ENCODE results near the gene NCLN. TPM values are rescaled to one million over a fixed set of nuclear protein-coding genes. Genes with fewer than 3 reads are reported as not detected.
"Not testable (repeated sequence)": the region's sequence is repeated elsewhere in the genome, so short reads cannot be mapped to it uniquely, and the experiment has no call there.

NCLN gene
- total RNA-seq, 2 experiments from 2014 or later, result 55.9 to 56.8 TPM

- no peaks in the 10 kb centered on the region for H3K4me1 Mint-ChIP-seq (ENCODE audit: low read depth)
- no peak for ATAC-seq
- H3K9me3 Mint-ChIP-seq, result no peaks in the 10 kb centered on the region
- H3K36me3 Mint-ChIP-seq (ENCODE audit: low read depth), result peaks cover 4% of the 10 kb centered on the region
- no peak for DNase-seq
- TF ChIP-seq CTCF (IDR thresholded peaks at IDR 0.05), result no peak
- H3K27me3 Mint-ChIP-seq, result no peaks in the 10 kb centered on the region
- intact Hi-C loops (cut with micrococcal nuclease), result no loop called here
- no peak overlapping the region for H3K27ac Mint-ChIP-seq
- no peak overlapping the region for H3K4me3 Mint-ChIP-seq
- ChIA-PET POLR2A (interaction anchor here (1.0 kb wide), 2 partner anchors 10 to 29 kb away, joined by 3 read pairs; no protein-coding TSS in a partner anchor), CTCF (no interaction called here)
These were observed 15.5 kb downstream of the NCLN start for GRCh38 chr19:3201072-3201700.

- Mint-ChIP-seq H3K4me3 (no peak overlapping the region), H3K27me3 (no peaks in the 10 kb centered on the region), H3K36me3 (ENCODE audit: low read depth) (peaks cover 4% of the 10 kb centered on the region), H3K27ac (no peak overlapping the region), H3K4me1 (ENCODE audit: low read depth) (no peaks in the 10 kb centered on the region), H3K9me3 (no peaks in the 10 kb centered on the region)
- POLR2A ChIA-PET, result no interaction called here
- ATAC-seq (no peak), DNase-seq (no peak)
- CTCF ChIA-PET, result no interaction called here
- intact Hi-C loops (cut with micrococcal nuclease), result no loop called here
- TF ChIP-seq CTCF (IDR thresholded peaks at IDR 0.05), result no peak
These were observed 16.2 kb downstream of the NCLN start for GRCh38 chr19:3201911-3202310.

- H3K36me3 Mint-ChIP-seq (ENCODE audit: low read depth), result peaks cover 4% of the 10 kb centered on the region
- CTCF ChIA-PET, result no interaction called here
- H3K27me3 Mint-ChIP-seq, result no peaks in the 10 kb centered on the region
- H3K4me3 Mint-ChIP-seq, result no peak overlapping the region
- POLR2A ChIA-PET, result no interaction called here
- ATAC-seq (no peak), DNase-seq (no peak)
- no peaks in the 10 kb centered on the region for H3K9me3 Mint-ChIP-seq
- no peaks in the 10 kb centered on the region for H3K4me1 Mint-ChIP-seq (ENCODE audit: low read depth)
- no peak for TF ChIP-seq CTCF (IDR thresholded peaks at IDR 0.05)
- H3K27ac Mint-ChIP-seq, result no peak overlapping the region
- intact Hi-C loops (cut with micrococcal nuclease), result no loop called here
These were observed 16.6 kb downstream of the NCLN start for GRCh38 chr19:3202346-3202745.

GRCh38 chr19:3202895-3203294, 17.2 kb downstream of the NCLN start:
- H3K36me3 Mint-ChIP-seq (ENCODE audit: low read depth); H3K4me1 Mint-ChIP-seq (ENCODE audit: low read depth); ATAC-seq; H3K27me3 Mint-ChIP-seq; CTCF ChIA-PET; intact Hi-C loops (cut with micrococcal nuclease); DNase-seq; H3K27ac Mint-ChIP-seq; H3K4me3 Mint-ChIP-seq; H3K9me3 Mint-ChIP-seq: not testable (repeated sequence)
- POLR2A ChIA-PET, result interaction anchor here (0.9 kb wide), 1 partner anchor 13 kb away, joined by 3 read pairs; no protein-coding TSS in a partner anchor

- no peaks in the 10 kb centered on the region for H3K4me1 Mint-ChIP-seq (ENCODE audit: low read depth)
- ChIA-PET CTCF (no interaction called here), POLR2A (interaction anchor here (0.9 kb wide), 1 partner anchor 14 kb away, joined by 3 read pairs; no protein-coding TSS in a partner anchor)
- H3K9me3 Mint-ChIP-seq, result no peaks in the 10 kb centered on the region
- TF ChIP-seq CTCF (IDR thresholded peaks at IDR 0.05), result no peak
- no peak for ATAC-seq
- H3K27me3 Mint-ChIP-seq, result no peaks in the 10 kb centered on the region
- H3K4me3 Mint-ChIP-seq, result no peak overlapping the region
- H3K27ac Mint-ChIP-seq, result no peak overlapping the region
- H3K36me3 Mint-ChIP-seq (ENCODE audit: low read depth), result peaks cover 4% of the 10 kb centered on the region
- intact Hi-C loops (cut with micrococcal nuclease), result no loop called here
- no peak for DNase-seq
These were observed 18.3 kb downstream of the NCLN start for GRCh38 chr19:3203805-3204645.
